Dermis microvascular lymphatic vessel endothelial cell (primary cell): ENCODE results near the gene CACNA1D. TPM values are rescaled to one million over a fixed set of nuclear protein-coding genes. Genes with fewer than 3 reads are reported as not detected.
A peak's percentile ranks its signal among the peaks of the same experiment; 100 is the strongest.
"Not testable (repeated sequence)": the region's sequence is repeated elsewhere in the genome, so short reads cannot be mapped to it uniquely, and the experiment has no call there.

ENCODE experiments used
- DNase-seq, 2 donors: peaks; one replicate each; pipeline versions ENCODE4 v3.0.0 to v3.0.0-alpha.2; 2010; ENCODE audit warnings: low read depth in 2 of 2
- total RNA-seq: library from RNA; depleted of rRNA; stranded (reverse); fragments of >200 nt; gene quantifications from 2 replicates; pipeline ENCODE4 v1.2.1, GENCODE V29; 2014

Gene CACNA1D
- total RNA-seq, 1 donor from 2014 or later = not detected

GRCh38 chr3:53650928-53651661 lies 156.7 kb downstream of the CACNA1D start:
- DNase-seq = no peak

- DNase-seq = no peak
Observed at GRCh38 chr3:53651927-53652326, 157.5 kb downstream of the CACNA1D start.

- DNase-seq = no peak
Observed at GRCh38 chr3:53657651-53658050, 163.2 kb downstream of the CACNA1D start.

GRCh38 chr3:53658613-53659193 lies 164.3 kb downstream of the CACNA1D start:
- DNase-seq = no peak

GRCh38 chr3:53659996-53660395 lies 165.6 kb downstream of the CACNA1D start:
- no peak for DNase-seq

- DNase-seq = no peak
Observed at GRCh38 chr3:53661480-53661879, 167.1 kb downstream of the CACNA1D start.

- DNase-seq = not testable (repeated sequence)
Observed at GRCh38 chr3:53664812-53665211, 170.4 kb downstream of the CACNA1D start.

GRCh38 chr3:53665608-53666425 lies 171.4 kb downstream of the CACNA1D start:
- no peak for DNase-seq

GRCh38 chr3:53668872-53669271 lies 174.5 kb downstream of the CACNA1D start:
- DNase-seq = no peak

- DNase-seq = no peak
Observed at GRCh38 chr3:53670721-53671120, 176.3 kb downstream of the CACNA1D start.

- no peak for DNase-seq
Observed at GRCh38 chr3:53671192-53671960, 177.0 kb downstream of the CACNA1D start.

GRCh38 chr3:53671961-53672299 lies 177.5 kb downstream of the CACNA1D start:
- no peak for DNase-seq

- DNase-seq = no peak
Observed at GRCh38 chr3:53672981-53673380, 178.6 kb downstream of the CACNA1D start.

GRCh38 chr3:53673722-53674350 lies 179.4 kb downstream of the CACNA1D start:
- DNase-seq = no peak

- DNase-seq = no peak
Observed at GRCh38 chr3:53674582-53674981, 180.2 kb downstream of the CACNA1D start.

GRCh38 chr3:53675022-53675697 lies 180.7 kb downstream of the CACNA1D start:
- DNase-seq = no peak

GRCh38 chr3:53675942-53676341 lies 181.5 kb downstream of the CACNA1D start:
- DNase-seq = no peak

GRCh38 chr3:53677413-53677812 lies 183.0 kb downstream of the CACNA1D start:
- DNase-seq = no peak

GRCh38 chr3:53680028-53680427 lies 185.6 kb downstream of the CACNA1D start:
- DNase-seq = peak in 1 of 2 donors; percentile 17

GRCh38 chr3:53682807-53683206 lies 188.4 kb downstream of the CACNA1D start:
- DNase-seq = no peak

- no peak for DNase-seq
Observed at GRCh38 chr3:53688066-53688465, 193.7 kb downstream of the CACNA1D start.
